Esophagus muscularis mucosa (tissue), 4 donors: ENCODE measurements around the gene DGLUCY. TPM values are rescaled to one million over a fixed set of nuclear protein-coding genes. Genes with fewer than 3 reads are reported as not detected.
"Not testable (repeated sequence)": the region's sequence is repeated elsewhere in the genome, so short reads cannot be mapped to it uniquely, and the experiment has no call there.

Experiments used
- DNase-seq: peaks from one replicate; pipeline ENCODE4 v3.0.0-alpha.2; 2017; ENCODE audit errors: extremely low spot score
- H3K27ac ChIP-seq, 4 donors: fragments of 200-600 bp; sonication (generic); replicated peaks in 1 of 4; 1 replicate in 3 of 4; 2 replicates in 1 of 4; pipeline ENCODE4 v1.5.1; 2016 to 2019; ENCODE audit warnings: mild to moderate bottlenecking in 1 of 4
- H3K27me3 ChIP-seq, 4 donors: fragments of 200-600 bp; sonication (generic); one replicate each; pipeline versions ENCODE4 v1.5.1 to v1.6.0; 2016 to 2019
- H3K36me3 ChIP-seq, 4 donors: fragments of 200-600 bp; sonication (generic); one replicate each; pipeline ENCODE4 v1.5.1; 2016 to 2019
- H3K4me1 ChIP-seq, 4 donors: fragments of 200-600 bp; sonication (generic); one replicate each; pipeline ENCODE4 v1.5.1; 2016 to 2019
- H3K4me3 ChIP-seq, 4 donors: fragments of 200-600 bp; sonication (generic); 1 replicate in 2 of 4; 2 replicates in 2 of 4; pipeline ENCODE4 v1.5.1; 2016 to 2019; ENCODE audit warnings: mild to moderate bottlenecking in 4 of 4, moderate library complexity in 1 of 4
- H3K9me3 ChIP-seq, 4 donors: fragments of 200-600 bp; sonication (generic); 1 replicate in 3 of 4; 2 replicates in 1 of 4; pipeline ENCODE4 v1.5.1; 2016 to 2019
- EP300 ChIP-seq: sonication (generic); formaldehyde crosslinking; IDR thresholded peaks from one replicate; pipeline ENCODE4 v1.6.1; 2017; ENCODE audit warnings: antibody characterized with exemption
- POLR2A ChIP-seq: fragments of 450-650 bp; IDR thresholded peaks from one replicate; pipeline ENCODE4 v1.6.1; 2017; ENCODE audit warnings: antibody characterized with exemption, moderate library complexity, mild to moderate bottlenecking, low read depth
- POLR2AphosphoS5 ChIP-seq, 2 donors: sonication (generic); formaldehyde crosslinking; IDR thresholded peaks; one replicate each; pipeline ENCODE4 v1.6.1; 2017; ENCODE audit warnings: antibody characterized with exemption in 2 of 2
- WGBS: methylation state at CpG from one replicate; pipeline ENCODE4 v1.1.5; 2018; 5-methylcytosine and 5-hydroxymethylcytosine counted together
- intact Hi-C: fragments of 100-400 bp; cut with DNase I; formaldehyde crosslinking; loops from one replicate; pipeline ENCODE4 v1.15.1; 2023
- total RNA-seq, 4 donors: library from RNA; depleted of rRNA; stranded (reverse); fragments of >200 nt; gene quantifications; one replicate each; pipeline versions ENCODE4 v1.1.0 to v1.2.1, GENCODE V29; 2016
- TF ChIP-seq, protein P1 (sequence below), 3 experiments: fragments of 200-600 bp in 2 of 3; fragments of 450-650 bp in 1 of 3; sonication (generic) in 2 of 3; IDR thresholded peaks; one replicate each; pipeline ENCODE4 v1.5.1; 2017 to 2019; ENCODE audit warnings: antibody characterized with exemption in 3 of 3, mild to moderate bottlenecking in 2 of 3, moderate library complexity in 1 of 3

The DGLUCY gene
- total RNA-seq, 4 donors from 2014 or later, result 47.2 to 88.2 (median 66.5) TPM

DNA sequence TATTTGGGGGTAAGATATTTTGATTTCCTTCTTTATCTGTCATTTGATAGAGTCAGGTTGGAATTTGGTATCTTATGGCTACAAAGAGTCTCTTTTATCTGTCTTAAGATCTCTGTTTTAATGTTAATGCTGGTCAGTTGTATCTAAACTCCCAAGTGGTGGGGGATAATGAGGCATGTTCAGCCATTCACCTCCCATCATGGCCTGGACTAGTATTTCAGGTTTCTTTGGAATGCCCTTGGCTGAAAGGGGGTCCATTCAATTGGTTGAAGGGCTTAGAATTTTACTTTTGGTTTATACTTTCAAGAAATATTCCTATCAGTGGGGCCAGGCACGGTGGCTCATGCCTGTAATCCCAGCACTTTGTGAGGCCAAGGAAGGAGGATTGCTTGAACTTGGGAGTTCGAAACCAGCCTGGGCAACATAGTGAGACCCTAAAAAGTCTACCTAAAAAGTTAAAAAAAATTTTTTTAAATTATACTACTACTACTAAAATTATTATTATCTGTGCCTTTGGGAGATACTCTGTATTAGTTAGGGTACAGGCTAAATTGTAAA is 4.7 kb downstream of the DGLUCY start:
- Histone ChIP-seq H3K36me3 (peaks cover 0 to 6% (median 1%) of the 10 kb centered on the region in 4 donors), H3K27ac (peak overlapping the region in 3 of 4 donors; percentile 67 to 98 (median 97)), H3K9me3 (no peaks in the 10 kb centered on the region), H3K4me1 (peaks cover 59 to 94% (median 88%) of the 10 kb centered on the region in 4 donors), H3K4me3 (no peak overlapping the region), H3K27me3 (no peaks in the 10 kb centered on the region)
- TF ChIP-seq POLR2AphosphoS5 (IDR thresholded peaks at IDR 0.05) (no peak), POLR2A (no peak), EP300 (no peak)
- TF ChIP-seq, protein P1, sequence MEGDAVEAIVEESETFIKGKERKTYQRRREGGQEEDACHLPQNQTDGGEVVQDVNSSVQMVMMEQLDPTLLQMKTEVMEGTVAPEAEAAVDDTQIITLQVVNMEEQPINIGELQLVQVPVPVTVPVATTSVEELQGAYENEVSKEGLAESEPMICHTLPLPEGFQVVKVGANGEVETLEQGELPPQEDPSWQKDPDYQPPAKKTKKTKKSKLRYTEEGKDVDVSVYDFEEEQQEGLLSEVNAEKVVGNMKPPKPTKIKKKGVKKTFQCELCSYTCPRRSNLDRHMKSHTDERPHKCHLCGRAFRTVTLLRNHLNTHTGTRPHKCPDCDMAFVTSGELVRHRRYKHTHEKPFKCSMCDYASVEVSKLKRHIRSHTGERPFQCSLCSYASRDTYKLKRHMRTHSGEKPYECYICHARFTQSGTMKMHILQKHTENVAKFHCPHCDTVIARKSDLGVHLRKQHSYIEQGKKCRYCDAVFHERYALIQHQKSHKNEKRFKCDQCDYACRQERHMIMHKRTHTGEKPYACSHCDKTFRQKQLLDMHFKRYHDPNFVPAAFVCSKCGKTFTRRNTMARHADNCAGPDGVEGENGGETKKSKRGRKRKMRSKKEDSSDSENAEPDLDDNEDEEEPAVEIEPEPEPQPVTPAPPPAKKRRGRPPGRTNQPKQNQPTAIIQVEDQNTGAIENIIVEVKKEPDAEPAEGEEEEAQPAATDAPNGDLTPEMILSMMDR (IDR thresholded peaks at IDR 0.05), result no peak
- intact Hi-C loops, result no loop called here
- WGBS, result 100% methylated on average over 2 of the region's 2 CpGs
- no peak for DNase-seq

DNA sequence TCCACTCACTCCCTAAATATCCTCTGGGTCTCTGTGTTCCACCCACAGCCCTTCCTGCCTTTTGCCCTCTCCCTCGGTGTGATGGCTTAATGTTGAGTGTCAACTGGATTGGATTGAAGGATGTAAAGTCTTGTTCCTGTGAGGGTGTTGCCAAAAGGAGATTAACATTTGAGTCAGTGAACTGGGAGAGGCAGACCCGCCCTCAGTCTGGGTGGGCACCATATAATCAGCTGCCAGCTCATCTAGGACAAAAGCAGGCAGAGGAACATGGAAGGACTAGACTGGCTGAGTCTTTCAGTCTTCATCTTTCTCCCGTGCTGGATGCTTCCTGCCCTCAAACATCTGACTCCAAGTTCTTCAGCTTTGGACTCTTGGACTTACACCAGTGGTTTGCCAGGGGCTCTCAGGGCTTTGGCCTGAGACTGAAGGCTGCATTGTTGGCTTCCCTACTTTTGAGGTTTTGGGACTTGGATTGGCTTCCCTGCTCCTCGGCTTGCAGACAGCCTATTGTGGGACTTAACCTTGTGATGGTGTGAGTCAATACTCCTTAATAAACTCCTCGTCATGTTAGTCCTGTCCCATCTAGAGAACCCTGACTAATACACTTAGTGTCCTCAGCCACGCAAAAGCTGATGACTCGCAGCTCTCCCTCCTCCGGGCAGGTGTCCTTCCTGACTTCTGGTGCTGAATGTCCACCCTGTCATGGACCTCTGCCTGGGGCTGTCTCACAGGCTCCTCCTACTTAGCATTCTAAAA is 5.9 kb downstream of the DGLUCY start:
- no peak for DNase-seq
- 54% methylated on average over 8 of the region's 8 CpGs for WGBS
- TF ChIP-seq, protein P1 (IDR thresholded peaks at IDR 0.05), result no peak
- TF ChIP-seq EP300 (no peak), POLR2AphosphoS5 (IDR thresholded peaks at IDR 0.05) (peak; percentile 6 to 32)

DNA sequence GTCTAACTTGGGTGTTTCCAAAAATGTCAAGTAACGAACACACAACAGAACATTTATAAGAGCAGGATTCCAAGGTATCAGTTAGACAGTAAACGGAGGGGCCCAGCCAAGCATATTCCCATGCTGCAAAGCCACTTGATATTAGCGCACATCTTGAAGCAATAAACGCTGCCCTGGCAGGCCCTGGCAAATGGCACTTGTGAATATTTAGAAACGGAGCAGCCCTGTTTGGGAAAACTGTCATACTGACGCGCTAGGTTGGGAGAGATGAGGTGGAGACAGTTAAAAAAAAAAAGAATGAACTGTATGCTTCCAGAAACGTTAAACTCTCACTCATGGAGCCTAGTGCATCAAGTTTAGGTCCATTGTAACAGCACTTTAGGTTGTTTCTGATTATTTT is 9.3 kb downstream of the DGLUCY start:
- TF ChIP-seq POLR2AphosphoS5 (IDR thresholded peaks at IDR 0.05) (no peak), EP300 (no peak), POLR2A (no peak)
- TF ChIP-seq, protein P1 (IDR thresholded peaks at IDR 0.05), result no peak
- Histone ChIP-seq H3K4me3 (no peak overlapping the region), H3K9me3 (no peaks in the 10 kb centered on the region), H3K27me3 (no peaks in the 10 kb centered on the region), H3K4me1 (peaks cover 70 to 94% (median 91%) of the 10 kb centered on the region in 4 donors), H3K27ac (peak overlapping the region; percentile 67 to 98 (median 88)), H3K36me3 (peaks cover 0 to 8% (median 1%) of the 10 kb centered on the region in 4 donors)
- no peak for DNase-seq
- intact Hi-C loops, result no loop called here
- WGBS, result 62% methylated on average over 8 of the region's 8 CpGs

More for the DNA sequence above, 5.9 kb downstream of the DGLUCY start:
- Histone ChIP-seq H3K27ac (peak overlapping the region; percentile 38 to 98 (median 82)), H3K27me3 (no peaks in the 10 kb centered on the region), H3K9me3 (no peaks in the 10 kb centered on the region), H3K36me3 (peaks cover 0 to 6% (median 1%) of the 10 kb centered on the region in 4 donors), H3K4me1 (peaks cover 67 to 96% (median 93%) of the 10 kb centered on the region in 4 donors), H3K4me3 (no peak overlapping the region)
- intact Hi-C loops, result no loop called here

DNA sequence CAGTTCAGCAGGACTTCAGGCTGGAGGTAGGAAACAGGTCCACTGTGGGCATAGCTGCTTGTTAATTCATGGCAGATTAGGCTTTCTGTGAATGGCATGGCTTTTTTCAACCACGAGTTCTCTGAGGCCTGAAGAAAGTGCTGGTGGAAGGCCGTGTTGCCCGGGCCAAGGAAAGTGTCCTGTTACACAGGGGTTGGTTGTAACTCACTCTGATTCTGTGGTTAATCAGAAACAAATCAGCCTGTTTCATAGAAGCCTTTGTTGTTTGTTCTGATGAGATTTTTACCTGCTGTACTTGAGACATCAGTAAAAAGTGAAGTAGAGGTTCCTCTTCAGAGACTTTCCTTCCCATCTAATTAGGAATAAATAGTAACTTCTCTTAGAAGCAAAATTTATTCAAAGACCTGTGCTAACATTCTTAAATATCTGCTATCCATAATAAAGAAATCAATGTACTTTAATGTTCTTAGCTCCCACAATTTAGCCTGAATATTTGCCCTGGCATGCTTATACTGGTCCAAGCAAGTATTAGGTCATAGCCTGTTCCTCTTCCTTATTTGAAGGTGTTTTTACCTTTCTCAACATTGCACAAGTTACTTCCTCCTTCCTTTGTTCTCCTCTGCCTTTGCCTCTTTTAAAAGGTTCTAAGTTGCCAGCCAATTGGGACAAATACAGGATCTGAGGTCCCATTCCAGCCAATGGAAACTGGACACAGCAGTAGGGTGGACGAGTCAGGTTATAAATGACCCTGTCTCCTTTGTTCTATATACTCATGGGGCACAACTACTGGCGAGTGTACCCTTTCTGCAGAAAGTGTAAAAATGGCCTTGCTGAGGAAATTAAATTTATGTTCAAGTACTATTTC is 10.8 kb downstream of the DGLUCY start:
- WGBS, result 64% methylated on average over 5 of the region's 5 CpGs
- H3K27me3 ChIP-seq, H3K9me3 ChIP-seq, H3K4me3 ChIP-seq, intact Hi-C loops, DNase-seq: not testable (repeated sequence)
- H3K4me1 ChIP-seq, result peaks cover 71 to 95% (median 81%) of the 10 kb centered on the region in 4 donors
- peaks cover 0 to 11% (median 2%) of the 10 kb centered on the region in 4 donors for H3K36me3 ChIP-seq
- peak overlapping the region; percentile 67 to 98 (median 88) for H3K27ac ChIP-seq

DNA sequence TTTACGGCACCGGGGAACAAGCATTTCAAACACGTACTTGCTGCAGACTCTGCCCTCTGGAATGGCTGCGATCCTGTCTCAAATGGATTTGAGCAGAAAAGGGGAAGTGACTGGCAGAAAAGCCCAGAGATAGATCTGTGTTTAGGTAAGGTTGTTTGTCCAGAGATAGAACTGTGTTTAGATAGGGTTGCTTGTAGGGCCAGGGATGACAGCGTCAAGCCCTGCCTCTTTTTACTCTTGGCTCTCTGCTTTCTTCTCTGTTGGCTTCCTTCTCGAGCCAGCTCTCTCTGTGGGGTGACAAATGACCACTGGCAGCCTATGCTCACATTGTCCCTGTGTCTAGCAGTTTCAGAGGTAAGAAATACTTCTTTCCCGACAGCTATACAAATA is 11.4 kb downstream of the DGLUCY start:
- intact Hi-C loops, result no loop called here
- TF ChIP-seq, protein P1 (IDR thresholded peaks at IDR 0.05), result no peak
- TF ChIP-seq POLR2AphosphoS5 (IDR thresholded peaks at IDR 0.05) (no peak), POLR2A (no peak), EP300 (no peak)
- Histone ChIP-seq H3K36me3 (peaks cover 3 to 18% (median 7%) of the 10 kb centered on the region in 4 donors), H3K9me3 (no peaks in the 10 kb centered on the region), H3K4me1 (peaks cover 65 to 89% (median 74%) of the 10 kb centered on the region in 4 donors), H3K27ac (peak overlapping the region; percentile 67 to 98 (median 88)), H3K27me3 (no peaks in the 10 kb centered on the region), H3K4me3 (no peak overlapping the region)
- no peak for DNase-seq
- 57% methylated on average over 7 of the region's 7 CpGs for WGBS
